ENCODE measurements around the gene CLDN14.

CLDN14 gene

GRCh38 chr21:36474591-36474990 lies 5.3 kb downstream of the CLDN14 start:
- peaks cover 24% of the 10 kb centered on the region for H3K9me3 Mint-ChIP-seq
- peaks cover 16% of the 10 kb centered on the region for H3K27me3 Mint-ChIP-seq (ENCODE audit: low read depth, poor library complexity)
- H3K36me3 Mint-ChIP-seq (ENCODE audit: low read depth): peaks cover 9% of the 10 kb centered on the region
- no peak for DNase-seq
- TF ChIP-seq, protein P1, sequence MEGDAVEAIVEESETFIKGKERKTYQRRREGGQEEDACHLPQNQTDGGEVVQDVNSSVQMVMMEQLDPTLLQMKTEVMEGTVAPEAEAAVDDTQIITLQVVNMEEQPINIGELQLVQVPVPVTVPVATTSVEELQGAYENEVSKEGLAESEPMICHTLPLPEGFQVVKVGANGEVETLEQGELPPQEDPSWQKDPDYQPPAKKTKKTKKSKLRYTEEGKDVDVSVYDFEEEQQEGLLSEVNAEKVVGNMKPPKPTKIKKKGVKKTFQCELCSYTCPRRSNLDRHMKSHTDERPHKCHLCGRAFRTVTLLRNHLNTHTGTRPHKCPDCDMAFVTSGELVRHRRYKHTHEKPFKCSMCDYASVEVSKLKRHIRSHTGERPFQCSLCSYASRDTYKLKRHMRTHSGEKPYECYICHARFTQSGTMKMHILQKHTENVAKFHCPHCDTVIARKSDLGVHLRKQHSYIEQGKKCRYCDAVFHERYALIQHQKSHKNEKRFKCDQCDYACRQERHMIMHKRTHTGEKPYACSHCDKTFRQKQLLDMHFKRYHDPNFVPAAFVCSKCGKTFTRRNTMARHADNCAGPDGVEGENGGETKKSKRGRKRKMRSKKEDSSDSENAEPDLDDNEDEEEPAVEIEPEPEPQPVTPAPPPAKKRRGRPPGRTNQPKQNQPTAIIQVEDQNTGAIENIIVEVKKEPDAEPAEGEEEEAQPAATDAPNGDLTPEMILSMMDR (IDR thresholded peaks at IDR 0.05): no peak
- peaks cover 25% of the 10 kb centered on the region for H3K4me1 Mint-ChIP-seq
- no peak overlapping the region for H3K4me3 Mint-ChIP-seq
- no peak overlapping the region for H3K27ac Mint-ChIP-seq

DNA sequence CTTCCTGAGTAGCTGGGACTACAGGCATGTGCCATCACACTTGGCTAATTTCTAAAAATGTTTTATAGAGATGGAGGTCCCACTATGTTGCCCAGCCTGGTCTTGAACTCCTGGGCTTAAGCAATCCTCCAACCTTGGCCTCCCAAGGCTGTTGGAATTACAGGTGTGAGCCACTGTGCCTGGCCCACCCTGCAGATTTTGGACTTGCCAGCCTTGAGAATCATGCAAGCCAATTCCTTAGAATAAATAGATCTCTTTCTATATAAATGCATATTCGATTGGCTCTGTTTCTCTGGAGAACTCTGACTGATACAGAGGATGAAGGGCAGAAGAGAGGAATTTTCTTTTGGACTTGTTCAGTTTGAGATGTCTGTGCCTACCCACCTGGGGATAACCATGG lies 6.7 kb downstream of the CLDN14 start:
- Mint-ChIP-seq H3K4me3 (no peak overlapping the region), H3K27ac (no peak overlapping the region), H3K27me3 (ENCODE audit: low read depth, poor library complexity) (peaks cover 16% of the 10 kb centered on the region), H3K9me3 (peaks cover 24% of the 10 kb centered on the region), H3K36me3 (ENCODE audit: low read depth) (peaks cover 9% of the 10 kb centered on the region), H3K4me1 (peaks cover 11% of the 10 kb centered on the region)
- TF ChIP-seq, protein P1 (IDR thresholded peaks at IDR 0.05): no peak
- DNase-seq: no peak

GRCh38 chr21:36472377-36472776 lies 7.5 kb downstream of the CLDN14 start:
- peaks cover 9% of the 10 kb centered on the region for H3K36me3 Mint-ChIP-seq (ENCODE audit: low read depth)
- no peak for DNase-seq
- H3K27me3 Mint-ChIP-seq (ENCODE audit: low read depth, poor library complexity): peaks cover 17% of the 10 kb centered on the region
- H3K4me3 Mint-ChIP-seq: no peak overlapping the region
- peaks cover 24% of the 10 kb centered on the region for H3K9me3 Mint-ChIP-seq
- no peak overlapping the region for H3K27ac Mint-ChIP-seq
- TF ChIP-seq, protein P1 (IDR thresholded peaks at IDR 0.05): no peak
- H3K4me1 Mint-ChIP-seq: peaks cover 9% of the 10 kb centered on the region

DNA sequence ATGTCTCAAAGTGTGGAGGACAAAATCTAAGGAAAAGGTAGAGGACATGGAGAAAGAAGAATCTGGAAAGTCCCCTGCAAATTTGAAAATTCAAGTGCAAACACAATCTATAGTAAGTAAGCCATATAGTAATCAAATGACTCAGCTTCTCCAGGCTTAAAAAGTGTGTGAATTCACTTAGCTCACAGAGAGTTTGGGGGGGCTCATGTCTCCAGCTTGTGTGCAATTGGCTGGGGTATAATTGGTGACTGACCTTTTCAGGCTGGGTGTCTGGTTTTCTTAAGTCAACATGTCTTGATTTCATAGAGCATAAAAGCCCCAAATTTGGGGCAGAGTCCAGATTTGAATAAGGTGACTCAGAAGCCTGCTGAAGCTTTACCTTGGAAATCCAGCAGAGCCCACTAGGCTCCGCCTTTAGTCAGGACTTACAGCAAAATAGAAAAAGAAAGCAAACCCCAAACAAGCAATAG lies 8.6 kb downstream of the CLDN14 start:
- peaks cover 22% of the 10 kb centered on the region for H3K27me3 Mint-ChIP-seq (ENCODE audit: low read depth, poor library complexity)
- H3K9me3 Mint-ChIP-seq: peaks cover 24% of the 10 kb centered on the region
- TF ChIP-seq, protein P1 (IDR thresholded peaks at IDR 0.05): no peak
- no peak overlapping the region for H3K27ac Mint-ChIP-seq
- peaks cover 17% of the 10 kb centered on the region for H3K4me1 Mint-ChIP-seq
- peaks cover 9% of the 10 kb centered on the region for H3K36me3 Mint-ChIP-seq (ENCODE audit: low read depth)
- H3K4me3 Mint-ChIP-seq: no peak overlapping the region
- no peak for DNase-seq

- peaks cover 24% of the 10 kb centered on the region for H3K9me3 Mint-ChIP-seq
- peaks cover 9% of the 10 kb centered on the region for H3K36me3 Mint-ChIP-seq (ENCODE audit: low read depth)
- TF ChIP-seq, protein P1 (IDR thresholded peaks at IDR 0.05): no peak
- H3K4me1 Mint-ChIP-seq: peaks cover 27% of the 10 kb centered on the region
- H3K27ac Mint-ChIP-seq: no peak overlapping the region
- DNase-seq: no peak
- peaks cover 22% of the 10 kb centered on the region for H3K27me3 Mint-ChIP-seq (ENCODE audit: low read depth, poor library complexity)
- H3K4me3 Mint-ChIP-seq: no peak overlapping the region
Observed at GRCh38 chr21:36470294-36470693, 9.6 kb downstream of the CLDN14 start.

- Mint-ChIP-seq H3K36me3 (ENCODE audit: low read depth) (peaks cover 3% of the 10 kb centered on the region), H3K4me3 (no peak overlapping the region), H3K4me1 (peaks cover 41% of the 10 kb centered on the region), H3K27me3 (ENCODE audit: low read depth, poor library complexity) (peaks cover 31% of the 10 kb centered on the region), H3K9me3 (peaks cover 8% of the 10 kb centered on the region), H3K27ac (no peak overlapping the region)
- TF ChIP-seq, protein P1 (IDR thresholded peaks at IDR 0.05): no peak
- no peak for DNase-seq
Observed at GRCh38 chr21:36466061-36466511, 13.8 kb downstream of the CLDN14 start.
